Hepatocyte (in vitro differentiated cells): Measurements from ENCODE around the gene RREB1.

ENCODE experiments used
- EZH2 ChIP-seq: fragments of 200-600 bp; sonication (generic); IDR thresholded peaks from 2 replicates; pipeline ENCODE4 v1.6.1; 2016; ENCODE audit warnings: antibody characterized with exemption, mild to moderate bottlenecking, borderline replicate concordance
- EZH2phosphoT487 ChIP-seq: fragments of 200-600 bp; sonication (generic); IDR thresholded peaks from one replicate; pipeline ENCODE4 v1.6.1; 2018; ENCODE audit warnings: antibody characterized with exemption, mild to moderate bottlenecking, low read depth, moderate library complexity; ENCODE audit not compliant: unreplicated experiment, severe bottlenecking
- TF ChIP-seq, protein P1 (sequence below): fragments of 200-600 bp; sonication (generic); IDR thresholded peaks from 2 replicates; pipeline ENCODE4 v1.5.1; 2016; ENCODE audit warnings: antibody characterized with exemption, mild to moderate bottlenecking; ENCODE audit not compliant: poor library complexity

DNA sequence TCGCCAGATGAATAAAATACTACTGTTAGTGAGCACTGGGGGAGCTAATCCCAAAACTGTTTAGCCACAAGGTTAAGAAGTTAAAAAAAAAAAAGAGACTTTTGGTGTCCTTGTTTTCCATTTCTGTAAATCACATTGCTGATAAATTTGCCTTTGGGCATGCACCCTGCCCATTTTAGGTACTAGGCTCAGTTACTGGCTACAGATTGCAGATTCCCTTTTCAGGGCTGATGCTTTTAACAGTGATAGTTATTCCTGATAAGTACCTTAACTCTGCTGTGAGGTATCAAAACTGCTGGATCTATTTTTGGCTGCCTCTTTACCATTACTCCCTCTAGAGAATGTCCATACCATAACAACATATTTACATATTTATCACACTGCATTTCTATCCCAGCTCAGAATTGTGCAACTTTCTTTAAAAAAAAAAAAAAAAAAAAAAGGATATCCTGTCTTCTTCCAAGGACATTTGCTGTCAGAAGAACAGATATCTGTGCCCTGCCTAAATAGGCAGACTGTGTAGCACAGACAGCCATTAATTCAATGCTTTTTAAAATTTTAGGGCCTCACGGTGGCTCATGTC, 110.7 kb downstream of the RREB1 start:
- TF ChIP-seq, protein P1, sequence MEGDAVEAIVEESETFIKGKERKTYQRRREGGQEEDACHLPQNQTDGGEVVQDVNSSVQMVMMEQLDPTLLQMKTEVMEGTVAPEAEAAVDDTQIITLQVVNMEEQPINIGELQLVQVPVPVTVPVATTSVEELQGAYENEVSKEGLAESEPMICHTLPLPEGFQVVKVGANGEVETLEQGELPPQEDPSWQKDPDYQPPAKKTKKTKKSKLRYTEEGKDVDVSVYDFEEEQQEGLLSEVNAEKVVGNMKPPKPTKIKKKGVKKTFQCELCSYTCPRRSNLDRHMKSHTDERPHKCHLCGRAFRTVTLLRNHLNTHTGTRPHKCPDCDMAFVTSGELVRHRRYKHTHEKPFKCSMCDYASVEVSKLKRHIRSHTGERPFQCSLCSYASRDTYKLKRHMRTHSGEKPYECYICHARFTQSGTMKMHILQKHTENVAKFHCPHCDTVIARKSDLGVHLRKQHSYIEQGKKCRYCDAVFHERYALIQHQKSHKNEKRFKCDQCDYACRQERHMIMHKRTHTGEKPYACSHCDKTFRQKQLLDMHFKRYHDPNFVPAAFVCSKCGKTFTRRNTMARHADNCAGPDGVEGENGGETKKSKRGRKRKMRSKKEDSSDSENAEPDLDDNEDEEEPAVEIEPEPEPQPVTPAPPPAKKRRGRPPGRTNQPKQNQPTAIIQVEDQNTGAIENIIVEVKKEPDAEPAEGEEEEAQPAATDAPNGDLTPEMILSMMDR = no peak
- TF ChIP-seq EZH2 (no peak), EZH2phosphoT487 (no peak)
